HG02981 (cell line): Measurements from ENCODE around the gene DCAF8.
"Not testable (repeated sequence)": the region's sequence is repeated elsewhere in the genome, so short reads cannot be mapped to it uniquely, and the experiment has no call there.

Experiments
- ATAC-seq: cut with Tn5 transposase; IDR thresholded peaks from one replicate; pipeline ENCODE4 v1.9.1; 2021; ENCODE audit warnings: mild to moderate bottlenecking, moderate library complexity; ENCODE audit not compliant: unreplicated experiment

The DCAF8 gene

GRCh38 chr1:160261893-160262794 lies at the start of gene DCAF8:
DCAF8 (minus strand) TSS chr1:160262549; CDS start chr1:160244008, 18,541 bp downstream.
- peak; percentile 80 for ATAC-seq

- ATAC-seq = no peak
Observed at GRCh38 chr1:160309571-160309970, 47.2 kb upstream of the DCAF8 start.

GRCh38 chr1:160309185-160309557 lies 46.8 kb upstream of the DCAF8 start:
- no peak for ATAC-seq

GRCh38 chr1:160308451-160309184 lies 46.3 kb upstream of the DCAF8 start:
- ATAC-seq = no peak

GRCh38 chr1:160307118-160307791 lies 44.9 kb upstream of the DCAF8 start:
- ATAC-seq = no peak

- ATAC-seq = no peak
Observed at GRCh38 chr1:160300173-160300572, 37.8 kb upstream of the DCAF8 start.

GRCh38 chr1:160296036-160296435 lies 33.7 kb upstream of the DCAF8 start:
- no peak for ATAC-seq

GRCh38 chr1:160293020-160293968 lies 30.9 kb upstream of the DCAF8 start:
- no peak for ATAC-seq

GRCh38 chr1:160291248-160292220 lies 29.2 kb upstream of the DCAF8 start:
- peak; percentile 78 for ATAC-seq

- ATAC-seq = not testable (repeated sequence)
Observed at GRCh38 chr1:160287769-160288168, 25.4 kb upstream of the DCAF8 start.

GRCh38 chr1:160285506-160285905 lies 23.2 kb upstream of the DCAF8 start:
- no peak for ATAC-seq

GRCh38 chr1:160284782-160285344 lies 22.5 kb upstream of the DCAF8 start, which contains the start of gene PEX19:
PEX19 (minus strand) TSS chr1:160285133; CDS start chr1:160285124, 9 bp downstream.
- peak; percentile 97 for ATAC-seq

GRCh38 chr1:160284220-160284781 lies 22.0 kb upstream of the DCAF8 start:
- no peak for ATAC-seq

- ATAC-seq = no peak
Observed at GRCh38 chr1:160282807-160283206, 20.5 kb upstream of the DCAF8 start.

GRCh38 chr1:160277987-160278386 lies 15.6 kb upstream of the DCAF8 start:
- ATAC-seq = no peak

- ATAC-seq = no peak
Observed at GRCh38 chr1:160277330-160277729, 15.0 kb upstream of the DCAF8 start.

- no peak for ATAC-seq
Observed at GRCh38 chr1:160271025-160271424, 8.7 kb upstream of the DCAF8 start.

- ATAC-seq = no peak
Observed at GRCh38 chr1:160267284-160267991, 5.1 kb upstream of the DCAF8 start.
